Fibroblast of the aortic adventitia (primary cell): ENCODE measurements around the gene FOXC2. TPM values are rescaled to one million over a fixed set of nuclear protein-coding genes. Genes with fewer than 3 reads are reported as not detected.

Source experiments
- DNase-seq: peaks from one replicate; pipeline ENCODE4 v3.0.0-alpha.2; 2010; ENCODE audit warnings: low read depth
- H3K4me3 ChIP-seq: 2 replicates; pipeline ENCODE4 v1.5.1; 2011; ENCODE audit warnings: low read depth, mild to moderate bottlenecking, control low read depth, low read length, moderate library complexity
- total RNA-seq: library from RNA; depleted of rRNA; stranded (reverse); fragments of >200 nt; gene quantifications from 2 replicates; pipeline ENCODE4 v1.2.3, GENCODE V29; 2012; ENCODE audit warnings: low replicate concordance
- TF ChIP-seq, protein P1 (sequence below): IDR thresholded peaks from 2 replicates; pipeline ENCODE4 v1.5.1; 2011; ENCODE audit warnings: mild to moderate bottlenecking, low read length, control low read depth, inconsistent platforms; ENCODE audit not compliant: insufficient read depth

Gene FOXC2
- total RNA-seq, 1 donor, result 5.2 TPM

GRCh38 chr16:86540894-86541293, 25.7 kb upstream of the FOXC2 start:
- TF ChIP-seq, protein P1, sequence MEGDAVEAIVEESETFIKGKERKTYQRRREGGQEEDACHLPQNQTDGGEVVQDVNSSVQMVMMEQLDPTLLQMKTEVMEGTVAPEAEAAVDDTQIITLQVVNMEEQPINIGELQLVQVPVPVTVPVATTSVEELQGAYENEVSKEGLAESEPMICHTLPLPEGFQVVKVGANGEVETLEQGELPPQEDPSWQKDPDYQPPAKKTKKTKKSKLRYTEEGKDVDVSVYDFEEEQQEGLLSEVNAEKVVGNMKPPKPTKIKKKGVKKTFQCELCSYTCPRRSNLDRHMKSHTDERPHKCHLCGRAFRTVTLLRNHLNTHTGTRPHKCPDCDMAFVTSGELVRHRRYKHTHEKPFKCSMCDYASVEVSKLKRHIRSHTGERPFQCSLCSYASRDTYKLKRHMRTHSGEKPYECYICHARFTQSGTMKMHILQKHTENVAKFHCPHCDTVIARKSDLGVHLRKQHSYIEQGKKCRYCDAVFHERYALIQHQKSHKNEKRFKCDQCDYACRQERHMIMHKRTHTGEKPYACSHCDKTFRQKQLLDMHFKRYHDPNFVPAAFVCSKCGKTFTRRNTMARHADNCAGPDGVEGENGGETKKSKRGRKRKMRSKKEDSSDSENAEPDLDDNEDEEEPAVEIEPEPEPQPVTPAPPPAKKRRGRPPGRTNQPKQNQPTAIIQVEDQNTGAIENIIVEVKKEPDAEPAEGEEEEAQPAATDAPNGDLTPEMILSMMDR, result no peak
- H3K4me3 ChIP-seq, result no peak overlapping the region
- no peak for DNase-seq

DNA sequence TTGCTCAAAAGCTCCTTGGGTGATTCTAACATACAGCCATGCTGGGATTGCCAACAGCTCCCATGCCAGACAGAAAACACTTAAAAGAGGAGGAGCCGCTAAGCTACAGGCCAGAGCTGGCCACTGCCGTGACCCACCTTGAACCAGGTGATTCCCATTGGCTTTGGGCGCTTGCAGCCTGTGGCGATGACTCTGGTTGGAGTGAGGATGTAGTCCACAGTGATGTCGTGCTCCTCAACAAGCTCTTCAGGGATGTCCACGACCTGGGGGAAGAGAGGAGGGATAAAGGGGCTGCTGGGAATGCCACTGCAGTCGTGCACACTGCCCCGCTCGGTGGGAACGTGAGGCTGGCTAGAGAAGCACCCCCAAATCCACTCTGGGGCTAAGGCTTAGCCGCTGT, 25.1 kb upstream of the FOXC2 start:
- TF ChIP-seq, protein P1, result no peak
- no peak for DNase-seq
- H3K4me3 ChIP-seq, result no peak overlapping the region

- TF ChIP-seq, protein P1, result no peak
- H3K4me3 ChIP-seq, result no peak overlapping the region
- no peak for DNase-seq
Measured at GRCh38 chr16:86542756-86543750, 23.6 kb upstream of the FOXC2 start.

DNA sequence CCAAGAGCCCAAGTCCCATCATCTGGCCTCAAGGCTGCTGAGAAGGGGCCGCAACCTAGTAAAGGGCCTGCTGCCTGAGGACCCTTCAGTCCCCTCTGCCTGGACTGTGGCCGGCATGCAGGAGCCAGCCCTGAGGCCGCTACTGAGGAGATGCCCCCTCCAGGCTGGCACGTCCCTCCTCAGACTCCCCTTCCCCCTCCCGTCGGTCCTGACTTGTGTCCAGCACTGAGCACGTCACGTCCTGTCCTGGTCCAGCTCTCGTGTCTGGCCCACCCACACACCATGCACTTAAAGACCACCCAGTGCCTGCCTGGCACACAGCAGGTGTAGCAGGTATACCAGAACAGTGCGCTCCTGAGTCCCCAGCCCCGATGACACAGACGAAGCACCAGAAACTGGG, 21.1 kb upstream of the FOXC2 start:
- TF ChIP-seq, protein P1, result no peak
- no peak for DNase-seq
- no peak overlapping the region for H3K4me3 ChIP-seq

DNA sequence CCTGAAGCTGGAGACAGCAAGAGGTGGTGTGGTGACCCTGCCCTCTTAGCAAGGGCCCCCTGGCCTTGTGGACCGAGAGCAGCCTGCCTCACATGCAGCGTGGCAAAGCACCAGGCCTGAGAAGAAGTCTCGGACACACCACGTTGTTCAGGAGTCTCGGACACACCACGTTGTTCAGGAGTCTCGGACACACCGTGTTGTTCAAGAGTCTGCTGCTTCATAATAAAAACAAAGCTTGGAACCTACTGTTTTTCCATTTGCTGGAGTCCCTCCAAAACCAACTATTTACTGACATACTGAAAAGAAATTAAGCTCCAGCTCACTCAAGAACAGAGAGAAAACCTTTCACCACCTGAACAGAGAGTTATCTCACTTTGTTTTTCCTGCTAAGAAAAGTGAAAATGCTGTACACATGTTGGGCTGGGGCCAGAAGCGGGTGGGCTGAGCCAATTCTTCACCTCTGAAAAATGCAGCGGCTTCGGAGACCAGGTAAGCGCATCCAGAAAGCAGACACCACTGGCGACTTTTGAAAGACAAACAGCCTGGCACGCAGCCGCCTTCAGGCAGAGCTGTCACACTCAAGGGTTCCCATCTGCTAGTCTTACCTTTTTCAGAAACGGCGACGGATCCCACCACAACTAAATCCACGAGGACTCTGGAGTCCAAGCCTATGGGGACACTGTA, 20.5 kb upstream of the FOXC2 start:
- TF ChIP-seq, protein P1, result no peak
- no peak for DNase-seq
- H3K4me3 ChIP-seq, result no peak overlapping the region

DNA sequence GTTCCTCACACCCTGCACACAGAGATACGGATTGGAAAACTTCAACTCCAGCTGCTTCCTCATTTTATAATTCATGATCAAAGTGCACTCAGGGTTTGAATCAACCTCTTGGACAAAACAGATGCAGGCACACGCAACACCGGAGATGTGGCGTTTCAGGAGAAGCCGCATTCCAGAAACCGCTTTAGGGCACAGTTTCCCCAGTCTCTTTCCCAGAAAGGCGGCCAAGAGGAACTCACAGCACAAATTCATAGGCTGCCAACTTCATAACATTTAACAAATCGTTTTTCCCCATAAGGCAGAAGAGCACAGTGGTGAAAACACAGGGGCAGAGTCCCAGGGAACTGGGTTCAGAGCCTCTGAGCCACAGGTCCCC, 20.0 kb upstream of the FOXC2 start:
- TF ChIP-seq, protein P1, result no peak
- no peak for DNase-seq

More for the DNA sequence above, 20.0 kb upstream of the FOXC2 start:
- H3K4me3 ChIP-seq, result no peak overlapping the region
